Breast epithelium (tissue), 4 donors: ENCODE data around the gene TUNAR. TPM values are rescaled to one million over a fixed set of nuclear protein-coding genes. Genes with fewer than 3 reads are reported as not detected.
"Not testable (repeated sequence)": the region's sequence is repeated elsewhere in the genome, so short reads cannot be mapped to it uniquely, and the experiment has no call there.

ENCODE experiments used
- DNase-seq, 2 donors: peaks; one replicate each; pipeline ENCODE4 v3.0.0-alpha.2; 2019; ENCODE audit warnings: low spot score in 2 of 2
- H3K27ac ChIP-seq, 2 donors: fragments of 200-600 bp; sonication (generic) in 1 of 2; one replicate each; pipeline ENCODE4 v1.5.1; 2016 to 2019; ENCODE audit warnings: mild to moderate bottlenecking in 1 of 2
- H3K27me3 ChIP-seq, 2 donors: fragments of 200-600 bp; sonication (generic) in 1 of 2; one replicate each; pipeline versions ENCODE4 v1.5.1 to v1.6.0; 2017 to 2019; ENCODE audit warnings: control low read depth in 1 of 2, mild to moderate bottlenecking in 1 of 2
- H3K36me3 ChIP-seq: fragments of 200-600 bp; one replicate; pipeline ENCODE4 v1.5.1; 2019
- H3K4me1 ChIP-seq, 2 donors: fragments of 200-600 bp; sonication (generic); one replicate each; pipeline ENCODE4 v1.5.1; 2016 to 2019; ENCODE audit warnings: control low read depth in 1 of 2
- H3K4me3 ChIP-seq, 3 donors: fragments of 200-600 bp; sonication (generic); 1 replicate in 2 of 3; 2 replicates in 1 of 3; pipeline ENCODE4 v1.5.1; 2016 to 2019; ENCODE audit warnings: mild to moderate bottlenecking in 3 of 3, moderate library complexity in 2 of 3
- H3K9me3 ChIP-seq, 2 donors: fragments of 200-600 bp; sonication (generic) in 1 of 2; one replicate each; pipeline ENCODE4 v1.5.1; 2016 to 2019; ENCODE audit warnings: control low read depth in 1 of 2
- POLR2A ChIP-seq: fragments of 450-650 bp; IDR thresholded peaks from one replicate; pipeline ENCODE4 v1.6.1; 2016; ENCODE audit warnings: antibody characterized with exemption, mild to moderate bottlenecking, moderate library complexity
- POLR2AphosphoS5 ChIP-seq, 3 donors: sonication (generic); formaldehyde crosslinking; IDR thresholded peaks; one replicate each; pipeline ENCODE4 v1.6.1; 2017; ENCODE audit warnings: antibody characterized with exemption in 3 of 3
- intact Hi-C: fragments of 100-400 bp; cut with DNase I; formaldehyde crosslinking; loops from one replicate; pipeline ENCODE4 v1.15.1; 2023; ENCODE audit warnings: low total_unique reads
- total RNA-seq, 3 donors: library from RNA; depleted of rRNA; stranded (reverse); fragments of >200 nt; gene quantifications; one replicate each; pipeline ENCODE4 v1.1.0, GENCODE V29; 2016
- TF ChIP-seq, protein P1 (sequence below), 3 donors: fragments of 450-650 bp; IDR thresholded peaks; one replicate each; pipeline ENCODE4 v1.5.1; 2016 to 2017; ENCODE audit warnings: antibody characterized with exemption in 3 of 3, mild to moderate bottlenecking in 3 of 3, moderate library complexity in 3 of 3

The TUNAR gene
- total RNA-seq, 3 donors from 2014 or later, result 0.15 TPM; not detected in 2

DNA sequence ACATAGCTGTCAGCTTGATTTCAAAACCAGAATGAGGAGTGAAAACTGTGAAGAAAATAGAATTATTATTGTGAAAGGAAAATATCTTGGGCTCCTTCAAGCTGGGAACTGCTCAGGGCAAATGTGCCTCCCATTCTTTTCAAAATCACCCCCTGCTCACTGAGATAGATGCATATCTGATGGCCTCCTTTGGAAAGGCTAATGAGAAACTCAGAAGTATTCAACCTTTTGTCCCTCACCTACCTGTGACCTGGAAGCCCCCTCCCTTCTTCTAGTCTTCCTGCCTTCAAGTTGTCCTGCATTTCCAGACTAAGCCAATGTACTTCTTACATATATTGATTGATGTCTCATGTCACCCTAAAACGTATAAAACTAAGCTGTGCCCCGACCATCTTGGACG lies 81.5 kb downstream of the TUNAR start:
- no peak overlapping the region for H3K4me3 ChIP-seq
- no peaks in the 10 kb centered on the region for H3K9me3 ChIP-seq
- no peak for DNase-seq
- no peak for TF ChIP-seq POLR2AphosphoS5 (IDR thresholded peaks at IDR 0.05)
- TF ChIP-seq, protein P1, sequence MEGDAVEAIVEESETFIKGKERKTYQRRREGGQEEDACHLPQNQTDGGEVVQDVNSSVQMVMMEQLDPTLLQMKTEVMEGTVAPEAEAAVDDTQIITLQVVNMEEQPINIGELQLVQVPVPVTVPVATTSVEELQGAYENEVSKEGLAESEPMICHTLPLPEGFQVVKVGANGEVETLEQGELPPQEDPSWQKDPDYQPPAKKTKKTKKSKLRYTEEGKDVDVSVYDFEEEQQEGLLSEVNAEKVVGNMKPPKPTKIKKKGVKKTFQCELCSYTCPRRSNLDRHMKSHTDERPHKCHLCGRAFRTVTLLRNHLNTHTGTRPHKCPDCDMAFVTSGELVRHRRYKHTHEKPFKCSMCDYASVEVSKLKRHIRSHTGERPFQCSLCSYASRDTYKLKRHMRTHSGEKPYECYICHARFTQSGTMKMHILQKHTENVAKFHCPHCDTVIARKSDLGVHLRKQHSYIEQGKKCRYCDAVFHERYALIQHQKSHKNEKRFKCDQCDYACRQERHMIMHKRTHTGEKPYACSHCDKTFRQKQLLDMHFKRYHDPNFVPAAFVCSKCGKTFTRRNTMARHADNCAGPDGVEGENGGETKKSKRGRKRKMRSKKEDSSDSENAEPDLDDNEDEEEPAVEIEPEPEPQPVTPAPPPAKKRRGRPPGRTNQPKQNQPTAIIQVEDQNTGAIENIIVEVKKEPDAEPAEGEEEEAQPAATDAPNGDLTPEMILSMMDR (IDR thresholded peaks at IDR 0.05), result no peak
- no peak for TF ChIP-seq POLR2A
- H3K36me3 ChIP-seq, result no peaks in the 10 kb centered on the region
- no peak overlapping the region for H3K27ac ChIP-seq
- no peaks in the 10 kb centered on the region for H3K4me1 ChIP-seq
- H3K27me3 ChIP-seq, result peaks cover 0 to 5% of the 10 kb centered on the region in 2 donors
- intact Hi-C loops, result no loop called here

DNA sequence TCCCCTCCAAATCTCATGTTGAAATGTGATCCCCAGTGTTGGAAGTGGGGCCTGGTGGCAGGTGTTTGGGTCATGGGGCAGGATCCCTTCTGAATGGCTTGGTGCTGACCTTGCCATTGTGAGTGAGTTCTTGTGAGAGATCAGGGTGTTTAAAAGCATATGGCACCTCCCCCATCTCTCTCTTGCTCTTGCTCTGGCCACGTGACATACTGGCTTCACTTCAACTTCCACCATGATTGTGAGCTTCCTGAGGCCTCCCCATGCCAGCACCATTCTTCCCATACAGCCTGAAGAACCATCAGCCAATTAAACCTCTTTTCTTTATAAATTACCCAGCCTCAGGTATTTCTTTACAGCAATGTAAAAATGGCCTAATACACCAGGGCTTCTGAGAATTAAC lies 82.7 kb downstream of the TUNAR start:
- H3K4me3 ChIP-seq, result no peak overlapping the region
- H3K4me1 ChIP-seq, result no peaks in the 10 kb centered on the region
- TF ChIP-seq POLR2AphosphoS5 (IDR thresholded peaks at IDR 0.05) (no peak), POLR2A (no peak)
- TF ChIP-seq, protein P1 (IDR thresholded peaks at IDR 0.05), result no peak
- H3K27me3 ChIP-seq, result no peaks in the 10 kb centered on the region
- H3K9me3 ChIP-seq, result no peaks in the 10 kb centered on the region
- no peak for DNase-seq
- intact Hi-C loops, result no loop called here
- H3K27ac ChIP-seq, result no peak overlapping the region
- H3K36me3 ChIP-seq, result no peaks in the 10 kb centered on the region

DNA sequence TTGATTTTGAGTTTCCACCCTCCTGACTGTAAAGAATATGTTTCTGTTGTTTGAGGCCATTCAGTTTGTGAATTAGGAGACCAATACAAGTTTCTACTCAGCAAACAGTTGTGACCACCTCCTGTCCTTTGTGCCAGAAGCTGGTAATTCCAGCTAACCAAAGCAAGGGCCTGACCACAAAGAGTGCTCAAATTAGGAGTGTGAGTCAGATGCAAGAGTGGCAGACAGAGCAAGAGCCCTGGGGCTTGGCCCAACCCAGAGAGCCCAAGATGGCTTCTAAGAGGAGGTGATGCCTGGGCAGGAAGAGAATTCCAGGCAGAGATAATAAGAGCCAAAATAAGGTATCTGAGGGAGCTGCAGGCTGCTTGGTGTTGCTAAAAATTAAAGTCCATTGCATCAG lies 84.8 kb downstream of the TUNAR start:
- no peak overlapping the region for H3K4me3 ChIP-seq
- DNase-seq, result no peak
- H3K36me3 ChIP-seq, result no peaks in the 10 kb centered on the region
- intact Hi-C loops, result no loop called here
- H3K9me3 ChIP-seq, result no peaks in the 10 kb centered on the region
- H3K27ac ChIP-seq, result no peak overlapping the region
- H3K4me1 ChIP-seq, result no peaks in the 10 kb centered on the region
- TF ChIP-seq POLR2A, result no peak
- TF ChIP-seq, protein P1 (IDR thresholded peaks at IDR 0.05), result no peak
- TF ChIP-seq POLR2AphosphoS5 (IDR thresholded peaks at IDR 0.05), result no peak
- H3K27me3 ChIP-seq, result no peaks in the 10 kb centered on the region

DNA sequence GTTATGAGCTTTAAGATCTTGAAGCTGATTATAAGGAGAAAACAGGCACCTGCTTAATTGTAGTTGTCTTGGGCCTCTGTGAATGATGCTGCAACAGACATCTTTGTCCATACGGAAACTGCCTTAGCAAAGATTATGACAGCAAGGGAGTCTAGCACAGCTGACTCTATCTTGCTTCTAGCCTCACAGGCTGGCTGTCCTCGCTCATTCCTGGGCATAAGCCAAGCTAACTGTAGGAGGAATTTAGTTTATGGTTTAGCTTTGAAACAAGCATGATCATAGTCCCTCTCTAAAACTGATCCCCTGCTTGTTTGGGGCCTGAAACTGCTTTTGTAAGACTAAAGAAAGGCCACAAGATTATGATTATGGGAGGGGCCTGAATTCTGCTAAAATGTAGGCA lies 88.3 kb downstream of the TUNAR start:
- DNase-seq, result no peak
- Histone ChIP-seq H3K36me3 (no peaks in the 10 kb centered on the region), H3K4me1 (no peaks in the 10 kb centered on the region), H3K27me3 (no peaks in the 10 kb centered on the region), H3K27ac (no peak overlapping the region), H3K4me3 (no peak overlapping the region), H3K9me3 (no peaks in the 10 kb centered on the region)
- intact Hi-C loops, result no loop called here
- no peak for TF ChIP-seq POLR2AphosphoS5 (IDR thresholded peaks at IDR 0.05)
- TF ChIP-seq, protein P1 (IDR thresholded peaks at IDR 0.05), result no peak
- TF ChIP-seq POLR2A, result no peak

DNA sequence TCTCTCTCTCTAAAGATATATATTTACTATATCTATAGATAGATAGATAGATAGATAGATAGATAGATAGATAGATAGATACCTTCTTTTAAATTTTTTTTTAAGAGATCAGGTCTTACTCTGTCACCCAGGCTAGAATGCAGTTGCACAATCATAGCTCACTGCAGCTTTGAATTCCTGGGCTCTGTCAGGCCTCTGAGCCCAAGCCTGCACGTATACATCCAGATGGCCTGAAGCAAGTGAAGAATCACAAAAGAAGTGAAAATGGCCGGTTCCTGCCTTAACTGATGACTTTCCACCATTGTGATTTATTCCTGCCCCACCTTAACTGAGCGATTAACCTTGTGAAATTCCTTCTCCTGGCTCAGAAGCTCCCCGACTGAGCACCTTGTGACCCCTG lies 91.4 kb downstream of the TUNAR start:
- intact Hi-C loops, H3K36me3 ChIP-seq: not testable (repeated sequence)

More for the DNA sequence above, 91.4 kb downstream of the TUNAR start:
- H3K9me3 ChIP-seq, H3K4me3 ChIP-seq, H3K27me3 ChIP-seq, H3K27ac ChIP-seq, DNase-seq, H3K4me1 ChIP-seq: not testable (repeated sequence)

Other genes starting within 250 kb of the TUNAR start
- not detected for gene TCL1B, start 190.4 kb upstream of the TUNAR start, total RNA-seq
- not detected for gene TCL1A, start 162.7 kb upstream of the TUNAR start, total RNA-seq
- 10 to 100 TPM in 2 of 3 donors, 1 to 10 TPM in 1; 6.6 to 13.3 (median 10.8) TPM for gene C14orf132, start 162.5 kb downstream of the TUNAR start, total RNA-seq